Keratinocyte (primary cell): Measurements from ENCODE around the gene FSTL5. TPM values are rescaled to one million over a fixed set of nuclear protein-coding genes. Genes with fewer than 3 reads are reported as not detected.

Experiments
- DNase-seq: peaks from one replicate; pipeline ENCODE4 v3.0.0-alpha.2; 2011; ENCODE audit warnings: low read depth, missing footprints, low spot score
- FAIRE-seq: peaks from 2 replicates; lab custom pipeline; 2011; peaks lifted over from hg19 to GRCh38; lab: Jason Lieb, UNC
- H2AFZ ChIP-seq: 2 replicates; pipeline ENCODE4 v1.6.0; 2012; ENCODE audit warnings: low read length, control low read depth, inconsistent platforms; ENCODE audit not compliant: control insufficient read depth
- H3K27ac ChIP-seq: 2 replicates; pipeline ENCODE4 v1.5.1; 2011; ENCODE audit warnings: low read length; ENCODE audit not compliant: control insufficient read depth, insufficient read depth
- H3K27me3 ChIP-seq: 3 replicates; pipeline ENCODE4 v1.6.0; 2011; ENCODE audit warnings: low read length; ENCODE audit not compliant: control insufficient read depth, insufficient read depth; ENCODE audit errors: extremely low read depth
- H3K36me3 ChIP-seq, 2 experiments: 2 replicates in 1 of 2; 3 replicates in 1 of 2; pipeline ENCODE4 v1.5.1; 2011; ENCODE audit warnings: low read length in 2 of 2, mild to moderate bottlenecking in 1 of 2; ENCODE audit not compliant: control insufficient read depth in 2 of 2, insufficient read depth in 2 of 2; ENCODE audit errors: extremely low read depth in 1 of 2
- H3K4me1 ChIP-seq: 3 replicates; pipeline ENCODE4 v1.5.1; 2011; ENCODE audit warnings: low read length; ENCODE audit not compliant: control insufficient read depth, insufficient read depth; ENCODE audit errors: extremely low read depth
- H3K4me2 ChIP-seq: 3 replicates; pipeline ENCODE4 v1.6.0; 2011; ENCODE audit warnings: low read depth, low read length; ENCODE audit not compliant: control insufficient read depth, insufficient read depth; ENCODE audit errors: extremely low read depth
- H3K4me3 ChIP-seq, 3 experiments: fragments of 200-600 bp in 1 of 3; sonication (generic) in 1 of 3; 2 replicates in 2 of 3; 3 replicates in 1 of 3; pipeline ENCODE4 v1.5.1; 2011 to 2016; ENCODE audit warnings: low read length in 3 of 3, mild to moderate bottlenecking in 3 of 3, control low read depth in 2 of 3, inconsistent platforms in 1 of 3, low read depth in 1 of 3, mixed read lengths in 1 of 3, mixed run types in 1 of 3, moderate library complexity in 1 of 3; ENCODE audit not compliant: control insufficient read depth in 2 of 3, insufficient read depth in 2 of 3; ENCODE audit errors: extremely low read depth in 1 of 3
- H3K79me2 ChIP-seq: 2 replicates; pipeline ENCODE4 v1.6.0; 2012; ENCODE audit warnings: low read length; ENCODE audit not compliant: control insufficient read depth, insufficient read depth
- H3K9ac ChIP-seq: 3 replicates; pipeline ENCODE4 v1.6.0; 2011; ENCODE audit warnings: low read length; ENCODE audit not compliant: control insufficient read depth, insufficient read depth; ENCODE audit errors: extremely low read depth
- H3K9me1 ChIP-seq: 3 replicates; pipeline ENCODE4 v1.6.0; 2011; ENCODE audit warnings: low read length; ENCODE audit not compliant: control insufficient read depth, insufficient read depth; ENCODE audit errors: extremely low read depth
- H3K9me3 ChIP-seq: 2 replicates; pipeline ENCODE4 v1.5.1; 2012; ENCODE audit warnings: low read depth, low read length; ENCODE audit not compliant: control insufficient read depth
- H4K20me1 ChIP-seq: 3 replicates; pipeline ENCODE4 v1.6.0; 2011; ENCODE audit warnings: low read length; ENCODE audit not compliant: control insufficient read depth, insufficient read depth; ENCODE audit errors: extremely low read depth
- EZH2 ChIP-seq: IDR thresholded peaks from one replicate; pipeline ENCODE4 v1.6.1; 2012; ENCODE audit warnings: inconsistent platforms, mild to moderate bottlenecking, low read length, moderate library complexity
- dilution Hi-C: fragments of 300-500 bp; cut with MboI; formaldehyde crosslinking; loops from one replicate; pipeline ENCODE4 v1.7.0; 2020; ENCODE audit warnings: low sequenced_read_pairs; ENCODE audit not compliant: extremely low pct_ligation_motif_present
- polyA plus RNA-seq, 5 experiments: library from polyadenylated mRNA; depleted of rRNA in 3 of 5; stranded (reverse) in 3 of 5; stranded (forward) in 1 of 5; unstranded in 1 of 5; fragments of >200 nt; gene quantifications; 1 replicate in 1 of 5; 2 replicates in 3 of 5; 3 replicates in 1 of 5; pipeline versions ENCODE4 v1.2.1 to v1.2.3, GENCODE V29; 2011 to 2012; ENCODE audit warnings: missing spikeins in 2 of 5, low read depth in 1 of 5, low replicate concordance in 1 of 5
- TF ChIP-seq, protein P1 (sequence below), 3 experiments: IDR thresholded peaks in 1 of 3; conservative IDR thresholded peaks in 1 of 3; optimal IDR thresholded peaks in 1 of 3; 2 replicates in 2 of 3; 3 replicates in 1 of 3; pipeline versions ENCODE3 to v1.5.1; 2011; ENCODE audit warnings: low read length in 3 of 3, mild to moderate bottlenecking in 3 of 3, moderate library complexity in 2 of 3, control low read depth in 1 of 3, inconsistent platforms in 1 of 3; ENCODE audit not compliant: insufficient read depth in 2 of 3; ENCODE audit errors: extremely low read depth in 1 of 3

Gene FSTL5
- polyA plus RNA-seq, 1 donor (not counting 4 experiments of a cell fraction or from before 2014, with no cell fraction given), result not detected

DNA sequence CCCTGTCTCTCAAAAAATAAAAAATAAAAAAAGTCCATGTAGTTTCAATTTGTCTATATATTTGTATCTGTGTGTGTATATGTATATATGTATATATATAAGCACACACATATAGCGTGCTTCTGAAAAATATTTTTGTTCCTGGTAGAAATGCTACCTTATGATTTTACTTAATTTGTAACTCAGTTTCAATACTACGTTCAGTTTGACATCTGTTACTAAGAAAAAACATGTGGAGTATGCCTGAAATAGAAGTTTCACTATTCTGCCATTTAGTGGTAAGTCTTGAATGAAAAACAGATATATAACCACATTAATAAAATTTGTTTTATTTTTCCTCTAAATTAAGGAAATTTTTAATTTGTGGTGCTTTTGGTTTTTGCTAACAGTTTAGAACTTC, 14.2 kb downstream of the FSTL5 start:
- Histone ChIP-seq H3K4me1 (no peaks in the 10 kb centered on the region), H3K9me3 (no peaks in the 10 kb centered on the region), H4K20me1 (no peaks in the 10 kb centered on the region), H3K9ac (no peak overlapping the region), H3K4me2 (no peak overlapping the region), H2AFZ (no peak overlapping the region), H3K9me1 (no peaks in the 10 kb centered on the region), H3K36me3 (no peaks in the 10 kb centered on the region), H3K27ac (no peak overlapping the region), H3K79me2 (no peaks in the 10 kb centered on the region), H3K27me3 (no peaks in the 10 kb centered on the region), H3K4me3 (no peak overlapping the region)
- TF ChIP-seq EZH2, result no peak
- TF ChIP-seq, protein P1, sequence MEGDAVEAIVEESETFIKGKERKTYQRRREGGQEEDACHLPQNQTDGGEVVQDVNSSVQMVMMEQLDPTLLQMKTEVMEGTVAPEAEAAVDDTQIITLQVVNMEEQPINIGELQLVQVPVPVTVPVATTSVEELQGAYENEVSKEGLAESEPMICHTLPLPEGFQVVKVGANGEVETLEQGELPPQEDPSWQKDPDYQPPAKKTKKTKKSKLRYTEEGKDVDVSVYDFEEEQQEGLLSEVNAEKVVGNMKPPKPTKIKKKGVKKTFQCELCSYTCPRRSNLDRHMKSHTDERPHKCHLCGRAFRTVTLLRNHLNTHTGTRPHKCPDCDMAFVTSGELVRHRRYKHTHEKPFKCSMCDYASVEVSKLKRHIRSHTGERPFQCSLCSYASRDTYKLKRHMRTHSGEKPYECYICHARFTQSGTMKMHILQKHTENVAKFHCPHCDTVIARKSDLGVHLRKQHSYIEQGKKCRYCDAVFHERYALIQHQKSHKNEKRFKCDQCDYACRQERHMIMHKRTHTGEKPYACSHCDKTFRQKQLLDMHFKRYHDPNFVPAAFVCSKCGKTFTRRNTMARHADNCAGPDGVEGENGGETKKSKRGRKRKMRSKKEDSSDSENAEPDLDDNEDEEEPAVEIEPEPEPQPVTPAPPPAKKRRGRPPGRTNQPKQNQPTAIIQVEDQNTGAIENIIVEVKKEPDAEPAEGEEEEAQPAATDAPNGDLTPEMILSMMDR (optimal IDR thresholded peaks at IDR 0.05 in 1 of 3, IDR thresholded peaks at IDR 0.05 in 1 of 3, conservative IDR thresholded peaks at IDR 0.05 in 1 of 3; ENCODE audit: extremely low read depth in 1 of 3, insufficient read depth in 2 of 3, low read length in 3 of 3), result no peak
- no peak for FAIRE-seq
- DNase-seq, result no peak
- dilution Hi-C loops, result no loop called here

DNA sequence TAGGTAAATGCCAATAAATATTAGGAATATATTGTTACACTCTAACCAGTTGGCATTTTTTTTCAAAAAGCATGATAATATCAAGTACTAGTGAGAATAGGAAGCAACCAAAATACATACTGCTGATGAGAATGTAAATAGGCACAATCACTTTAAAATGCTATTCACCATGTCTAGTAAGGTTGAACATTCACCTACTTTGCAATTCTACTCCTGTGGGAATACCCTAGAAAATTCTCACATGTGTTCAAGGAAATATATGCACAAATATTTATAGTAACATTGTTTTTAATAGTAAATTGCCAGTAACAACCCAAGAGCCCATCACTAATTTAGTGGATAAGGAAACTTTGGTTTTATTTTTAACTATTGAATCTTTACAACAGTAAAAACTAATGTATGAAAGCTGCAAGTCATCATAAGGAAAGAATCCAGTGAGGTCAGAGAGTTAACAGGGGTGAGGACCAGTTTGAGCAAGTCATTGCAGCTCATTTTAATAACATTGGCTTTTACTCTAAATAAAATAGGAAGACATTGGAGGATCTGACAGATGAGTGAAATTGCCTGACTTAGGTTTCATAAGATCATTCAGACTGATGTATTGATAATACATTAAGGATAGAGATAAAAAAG, 23.6 kb downstream of the FSTL5 start:
- TF ChIP-seq, protein P1 (optimal IDR thresholded peaks at IDR 0.05 in 1 of 3, IDR thresholded peaks at IDR 0.05 in 1 of 3, conservative IDR thresholded peaks at IDR 0.05 in 1 of 3; ENCODE audit: extremely low read depth in 1 of 3, insufficient read depth in 2 of 3, low read length in 3 of 3), result no peak
- TF ChIP-seq EZH2, result no peak
- FAIRE-seq, result no peak
- H3K9ac ChIP-seq, result no peak overlapping the region
- H3K27me3 ChIP-seq, result no peaks in the 10 kb centered on the region
- no peak overlapping the region for H3K4me3 ChIP-seq
- no peaks in the 10 kb centered on the region for H3K79me2 ChIP-seq
- no peak overlapping the region for H3K27ac ChIP-seq
- no peak overlapping the region for H2AFZ ChIP-seq
- dilution Hi-C loops, result no loop called here
- no peaks in the 10 kb centered on the region for H3K36me3 ChIP-seq
- H3K9me1 ChIP-seq, result no peaks in the 10 kb centered on the region
- no peak for DNase-seq
- H4K20me1 ChIP-seq, result no peaks in the 10 kb centered on the region
- H3K4me2 ChIP-seq, result no peak overlapping the region
- H3K9me3 ChIP-seq, result no peaks in the 10 kb centered on the region
- H3K4me1 ChIP-seq, result no peaks in the 10 kb centered on the region
